ENCODE data around the gene SLC24A1.
A peak's percentile ranks its signal among the peaks of the same experiment; 100 is the strongest.

Gene SLC24A1

GRCh38 chr15:65619626-65620290 lies 2.0 kb upstream of the SLC24A1 start:
- no peak for DNase-seq

- no peak for DNase-seq
Measured at GRCh38 chr15:65620833-65621232, 905 bp upstream of the SLC24A1 start.

- DNase-seq = no peak
Measured at GRCh38 chr15:65623103-65623502, 1.4 kb downstream of the SLC24A1 start.

GRCh38 chr15:65626856-65627255 lies 5.1 kb downstream of the SLC24A1 start:
- no peak for DNase-seq

GRCh38 chr15:65629548-65629947 lies 7.8 kb downstream of the SLC24A1 start:
- no peak for DNase-seq

- no peak for DNase-seq
Measured at GRCh38 chr15:65630760-65631159, 9.0 kb downstream of the SLC24A1 start.

- no peak for DNase-seq
Measured at GRCh38 chr15:65631503-65631902, 9.8 kb downstream of the SLC24A1 start.

- no peak for DNase-seq
Measured at GRCh38 chr15:65632780-65633375, 11.1 kb downstream of the SLC24A1 start.

- DNase-seq = no peak
Measured at GRCh38 chr15:65633752-65634151, 12.0 kb downstream of the SLC24A1 start.

- DNase-seq = no peak
Measured at GRCh38 chr15:65634356-65634755, 12.6 kb downstream of the SLC24A1 start.

- DNase-seq = no peak
Measured at GRCh38 chr15:65638109-65638508, 16.4 kb downstream of the SLC24A1 start.

- DNase-seq = peak; percentile 67
Measured at GRCh38 chr15:65638681-65639089, 16.9 kb downstream of the SLC24A1 start.

- DNase-seq = no peak
Measured at GRCh38 chr15:65639509-65639908, 17.8 kb downstream of the SLC24A1 start.

- DNase-seq = peak; percentile 93
Measured at GRCh38 chr15:65641768-65642475, 20.2 kb downstream of the SLC24A1 start.

GRCh38 chr15:65642594-65642993 lies 20.9 kb downstream of the SLC24A1 start:
- DNase-seq = no peak

- DNase-seq = no peak
Measured at GRCh38 chr15:65644282-65644681, 22.5 kb downstream of the SLC24A1 start.

GRCh38 chr15:65645392-65645791 lies 23.7 kb downstream of the SLC24A1 start:
- DNase-seq = no peak

GRCh38 chr15:65646486-65646885 lies 24.7 kb downstream of the SLC24A1 start:
- DNase-seq = no peak

- DNase-seq = no peak
Measured at GRCh38 chr15:65650312-65651041, 28.7 kb downstream of the SLC24A1 start.

GRCh38 chr15:65651042-65651322 lies 29.2 kb downstream of the SLC24A1 start:
- DNase-seq = no peak

- DNase-seq = no peak
Measured at GRCh38 chr15:65651831-65652749, 30.4 kb downstream of the SLC24A1 start.

- no peak for DNase-seq
Measured at GRCh38 chr15:65653341-65653740, 31.6 kb downstream of the SLC24A1 start.

Data from NCI-H2171 (cell line).